Lower leg skin (tissue), 4 donors: ENCODE data around the gene PCDHGA6. TPM values are rescaled to one million over a fixed set of nuclear protein-coding genes. Genes with fewer than 3 reads are reported as not detected.
"Not testable (repeated sequence)": the region's sequence is repeated elsewhere in the genome, so short reads cannot be mapped to it uniquely, and the experiment has no call there.

Source experiments
- DNase-seq, 2 donors: peaks; one replicate each; pipeline ENCODE4 v3.0.0-alpha.2; 2019; ENCODE audit warnings: low spot score in 2 of 2
- H3K4me3 ChIP-seq: fragments of 200-600 bp; sonication (generic); 2 replicates; pipeline ENCODE4 v1.5.1; 2017; ENCODE audit warnings: mild to moderate bottlenecking, low read depth; ENCODE audit not compliant: poor library complexity, severe bottlenecking
- CTCF ChIP-seq, 3 donors: fragments of 450-650 bp; IDR thresholded peaks; one replicate each; pipeline ENCODE4 v1.5.1; 2016; ENCODE audit warnings: antibody characterized with exemption in 3 of 3, mild to moderate bottlenecking in 3 of 3, moderate library complexity in 2 of 3
- POLR2A ChIP-seq, 2 donors: fragments of 450-650 bp; IDR thresholded peaks; one replicate each; pipeline ENCODE4 v1.6.1; 2016 to 2017; ENCODE audit warnings: antibody characterized with exemption in 2 of 2, mild to moderate bottlenecking in 1 of 2, moderate library complexity in 1 of 2
- WGBS, 2 donors: methylation state at CpG; one replicate each; pipeline ENCODE4 v1.1.5; 2018; 5-methylcytosine and 5-hydroxymethylcytosine counted together
- intact Hi-C: fragments of 100-400 bp; cut with DNase I; formaldehyde crosslinking; loops from one replicate; pipeline ENCODE4 v1.15.0; 2023; ENCODE audit warnings: low total_unique reads
- total RNA-seq, 4 donors: library from RNA; depleted of rRNA; stranded (reverse); fragments of >200 nt; gene quantifications; one replicate each; pipeline ENCODE4 v1.1.0, GENCODE V29; 2016

Gene PCDHGA6
- total RNA-seq, 4 donors from 2014 or later: 2.5 to 3.7 (median 3.6) TPM

GRCh38 chr5:141399555-141400258, 26.0 kb downstream of the PCDHGA6 start:
- TF ChIP-seq CTCF (IDR thresholded peaks at IDR 0.05): no peak
- TF ChIP-seq POLR2A (IDR thresholded peaks at IDR 0.05): no peak
- no peak overlapping the region for H3K4me3 ChIP-seq
- DNase-seq: no peak
- 31 to 33% methylated on average over 23 to 41 of the region's 61 CpGs for WGBS, 2 donors
- intact Hi-C loops: no loop called here

DNA sequence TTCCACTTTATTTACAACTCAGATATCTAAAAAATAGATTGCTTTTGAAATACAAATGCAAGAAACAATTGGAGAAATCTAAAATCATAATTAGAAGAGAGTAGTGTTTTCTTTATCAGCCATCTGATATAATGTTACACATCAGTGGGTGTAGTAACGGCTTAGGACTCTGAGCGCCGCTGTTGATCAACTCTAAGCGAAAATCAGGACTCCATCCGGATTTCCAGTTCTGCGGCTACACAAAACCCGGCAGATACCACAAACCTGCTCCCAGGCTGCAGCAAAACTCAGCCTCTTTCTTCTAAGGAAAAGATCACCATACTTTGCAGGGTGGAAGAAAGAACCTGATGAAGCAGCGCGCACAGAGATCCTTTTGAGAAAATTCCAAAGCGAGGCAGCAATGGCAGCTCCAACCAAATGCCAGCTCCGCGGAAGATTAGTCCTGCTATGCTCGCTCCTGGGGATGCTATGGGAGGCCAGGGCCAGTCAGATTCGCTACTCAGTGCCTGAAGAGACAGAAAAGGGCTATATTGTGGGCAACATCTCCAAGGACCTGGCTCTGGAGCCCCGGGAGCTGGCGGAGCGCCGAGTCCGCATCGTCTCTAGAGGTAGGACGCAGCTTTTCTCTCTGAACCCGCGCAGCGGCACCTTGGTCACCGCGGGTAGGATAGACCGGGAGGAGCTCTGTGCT, 29.0 kb downstream of the PCDHGA6 start, which contains the start of gene PCDHGA9:
TSS of gene PCDHGA9 (plus strand) at position 226 of the 691 bp plus-strand sequence. CDS start at position 401, 175 bp downstream.
- intact Hi-C loops: no loop called here
- no peak within 1 kb of the TSS for H3K4me3 ChIP-seq
- TF ChIP-seq CTCF (IDR thresholded peaks at IDR 0.05) (no peak), POLR2A (IDR thresholded peaks at IDR 0.05) (no peak)
- DNase-seq: no peak
- 14 to 20% methylated on average over 26 to 27 of the region's 27 CpGs for WGBS, 2 donors

DNA sequence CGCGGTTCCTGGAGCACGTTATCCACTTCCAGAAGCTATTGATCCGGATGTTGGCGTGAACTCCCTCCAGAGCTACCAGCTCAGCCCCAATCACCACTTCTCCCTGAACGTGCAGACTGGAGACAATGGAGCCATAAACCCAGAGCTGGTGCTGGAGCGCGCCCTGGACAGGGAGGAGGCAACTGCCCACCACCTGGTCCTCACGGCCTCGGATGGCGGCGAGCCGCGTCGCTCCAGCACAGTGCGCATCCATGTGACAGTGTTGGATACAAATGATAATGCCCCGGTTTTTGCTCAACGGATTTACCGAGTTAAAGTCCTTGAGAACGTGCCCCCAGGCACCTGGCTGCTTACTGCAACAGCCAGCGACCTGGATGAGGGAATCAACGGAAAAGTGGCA, 29.7 kb downstream of the PCDHGA6 start:
- no peak for DNase-seq
- H3K4me3 ChIP-seq: no peak overlapping the region
- TF ChIP-seq POLR2A (IDR thresholded peaks at IDR 0.05) (no peak), CTCF (IDR thresholded peaks at IDR 0.05) (no peak)
- intact Hi-C loops: no loop called here
- WGBS, 2 donors: 32 to 35% methylated on average over 22 of the region's 22 CpGs

- intact Hi-C loops: not testable (repeated sequence)
Observed at GRCh38 chr5:141407790-141408505, 34.3 kb downstream of the PCDHGA6 start, which contains the start of gene PCDHGB6. Gene PCDHGB6, plus strand, starts transcription at chr5:141408021. Its CDS starts 182 bp downstream, at chr5:141408203.

GRCh38 chr5:141409598-141410306, 36.1 kb downstream of the PCDHGA6 start:
- 24 to 28% methylated on average over 28 to 38 of the region's 64 CpGs for WGBS, 2 donors
- no peak for DNase-seq
- no peak for TF ChIP-seq POLR2A (IDR thresholded peaks at IDR 0.05)
- no peak for TF ChIP-seq CTCF (IDR thresholded peaks at IDR 0.05)
- no peak overlapping the region for H3K4me3 ChIP-seq
- intact Hi-C loops: loop anchor here (10.0 kb wide), 1 partner anchor 145 kb away; no protein-coding TSS in a partner anchor

More at GRCh38 chr5:141407790-141408505, 34.3 kb downstream of the PCDHGA6 start, which contains the start of gene PCDHGB6:
- not testable (repeated sequence) for H3K4me3 ChIP-seq, DNase-seq
- whole genome bisulfite sequencing, 2 donors: 13 to 18% methylated on average over 35 to 39 of the region's 51 CpGs
